CD14-positive monocyte (primary cell): Measurements from ENCODE around the gene POLD2. TPM values are rescaled to one million over a fixed set of nuclear protein-coding genes. Genes with fewer than 3 reads are reported as not detected.
A peak's percentile ranks its signal among the peaks of the same experiment; 100 is the strongest.

Source experiments
- DNase-seq, 3 donors: peaks; one replicate each; pipeline ENCODE4 v3.0.0-alpha.2; 2011 to 2022
- H2AFZ ChIP-seq: 2 replicates; pipeline ENCODE4 v1.6.0; 2012; ENCODE audit warnings: mild to moderate bottlenecking, low read depth, low read length, inconsistent platforms; ENCODE audit not compliant: insufficient read depth, poor library complexity, severe bottlenecking
- H3K27ac ChIP-seq, 2 donors: 1 replicate in 1 of 2; 2 replicates in 1 of 2; pipeline ENCODE4 v1.5.1; 2012 to 2013; ENCODE audit warnings: low read length in 2 of 2, control low read depth in 1 of 2, inconsistent platforms in 1 of 2, low read depth in 1 of 2, mild to moderate bottlenecking in 1 of 2
- H3K27me3 ChIP-seq, 2 donors: one replicate each; pipeline versions ENCODE4 v1.6.0 to v1.6.1; 2011 to 2013; ENCODE audit warnings: low read length in 2 of 2; ENCODE audit not compliant: control insufficient read depth in 2 of 2, insufficient read depth in 2 of 2
- H3K36me3 ChIP-seq, 2 donors: replicated peaks in 1 of 2; 1 replicate in 1 of 2; 2 replicates in 1 of 2; pipeline versions ENCODE4 v1.5.1 to v1.6.1; 2012 to 2013; ENCODE audit warnings: low read length in 2 of 2, control low read depth in 1 of 2, inconsistent platforms in 1 of 2, mild to moderate bottlenecking in 1 of 2; ENCODE audit not compliant: insufficient read depth in 2 of 2, control insufficient read depth in 1 of 2
- H3K4me1 ChIP-seq, 2 donors: 1 replicate in 1 of 2; 2 replicates in 1 of 2; pipeline versions ENCODE4 v1.5.1 to v1.6.1; 2012 to 2013; ENCODE audit warnings: low read length in 2 of 2, control low read depth in 1 of 2, inconsistent platforms in 1 of 2, mild to moderate bottlenecking in 1 of 2, moderate library complexity in 1 of 2; ENCODE audit not compliant: insufficient read depth in 2 of 2, control insufficient read depth in 1 of 2
- H3K4me2 ChIP-seq: replicated peaks from 2 replicates; pipeline ENCODE3; 2012; ENCODE audit warnings: low read length, moderate library complexity, mild to moderate bottlenecking; ENCODE audit not compliant: poor library complexity, severe bottlenecking; ENCODE audit errors: extremely low read depth
- H3K4me3 ChIP-seq, 3 experiments: fragments of 200-600 bp in 1 of 3; sonication (generic) in 1 of 3; replicated peaks in 1 of 3; 1 replicate in 2 of 3; 2 replicates in 1 of 3; pipeline ENCODE4 v1.5.1; 2011 to 2013; ENCODE audit warnings: low read length in 3 of 3, mild to moderate bottlenecking in 3 of 3, control low read depth in 2 of 3, low read depth in 2 of 3, inconsistent platforms in 1 of 3, moderate library complexity in 1 of 3
- H3K79me2 ChIP-seq: 2 replicates; pipeline ENCODE4 v1.6.0; 2012; ENCODE audit warnings: mild to moderate bottlenecking, control low read depth, inconsistent platforms, low read length, moderate library complexity; ENCODE audit not compliant: insufficient read depth
- H3K9ac ChIP-seq: 2 replicates; pipeline ENCODE4 v1.6.0; 2017; ENCODE audit warnings: low read length, mild to moderate bottlenecking; ENCODE audit not compliant: insufficient read depth, poor library complexity, severe bottlenecking
- H3K9me3 ChIP-seq, 2 donors: replicated peaks in 1 of 2; 1 replicate in 1 of 2; 2 replicates in 1 of 2; pipeline versions ENCODE4 v1.5.1 to v1.6.1; 2012 to 2013; ENCODE audit warnings: low read length in 2 of 2, control low read depth in 1 of 2; ENCODE audit not compliant: control insufficient read depth in 1 of 2, insufficient read depth in 1 of 2
- H4K20me1 ChIP-seq: 2 replicates; pipeline ENCODE4 v1.6.0; 2012; ENCODE audit warnings: mild to moderate bottlenecking, low read length, control low read depth, moderate library complexity; ENCODE audit not compliant: insufficient read depth
- H3K27ac Mint-ChIP-seq, 7 donors: one replicate each; pipeline ENCODE4 v1.8.0; 2020; ENCODE audit warnings: mild to moderate bottlenecking in 7 of 7, mixed read lengths in 7 of 7, moderate library complexity in 6 of 7, inconsistent platforms in 2 of 7
- H3K27me3 Mint-ChIP-seq, 3 donors: one replicate each; pipeline ENCODE4 v1.8.0; 2021 to 2022; ENCODE audit warnings: low read depth in 3 of 3, mild to moderate bottlenecking in 3 of 3, mixed read lengths in 3 of 3, moderate library complexity in 3 of 3, inconsistent platforms in 1 of 3
- H3K36me3 Mint-ChIP-seq, 2 donors: one replicate each; pipeline ENCODE4 v1.8.0; 2020; ENCODE audit warnings: mixed read lengths in 2 of 2, inconsistent platforms in 1 of 2, mild to moderate bottlenecking in 1 of 2
- H3K4me1 Mint-ChIP-seq: one replicate; pipeline ENCODE4 v1.8.0; 2020; ENCODE audit warnings: mild to moderate bottlenecking, mixed read lengths
- H3K4me3 Mint-ChIP-seq, 2 donors: one replicate each; pipeline ENCODE4 v1.8.0; 2020; ENCODE audit warnings: mild to moderate bottlenecking in 2 of 2, mixed read lengths in 2 of 2, moderate library complexity in 1 of 2
- H3K9me3 Mint-ChIP-seq, 7 donors: one replicate each; pipeline ENCODE4 v1.8.0; 2020 to 2022; ENCODE audit warnings: mixed read lengths in 7 of 7, mild to moderate bottlenecking in 6 of 7, moderate library complexity in 6 of 7, inconsistent platforms in 2 of 7
- CTCF ChIP-seq: fragments of 200-600 bp; IDR thresholded peaks from one replicate; pipeline ENCODE4 v1.8.0; 2022; ENCODE audit warnings: antibody characterized with exemption, mild to moderate bottlenecking
- WGBS: methylation state at CpG from one replicate; pipeline ENCODE4 v1.1.5; 2013; ENCODE audit warnings: missing lambda C conversion rate; ENCODE audit not compliant: insufficient coverage; 5-methylcytosine and 5-hydroxymethylcytosine counted together
- intact Hi-C, 2 donors: fragments of 100-400 bp; cut with micrococcal nuclease; formaldehyde crosslinking; loops; one replicate each; pipeline versions ENCODE4 v1.15.0 to v1.15.1; 2023
- polyA plus RNA-seq, 3 donors: library from polyadenylated mRNA; depleted of rRNA in 1 of 3; unstranded in 2 of 3; stranded (reverse) in 1 of 3; fragments of 300-500 nt in 2 of 3; fragments of >200 nt in 1 of 3; fragmentation: Illumina TruSeq in 2 of 3; gene quantifications; 1 replicate in 2 of 3; 2 replicates in 1 of 3; pipeline ENCODE4 v1.2.3, GENCODE V29; 2012 to 2021

The POLD2 gene
- polyA plus RNA-seq, 3 donors = 24.1 to 27.1 (median 25.7) TPM

- Histone ChIP-seq H3K36me3 (no peaks in the 10 kb centered on the region), H3K27ac (no peak overlapping the region), H3K9me3 (peaks cover 0 to 3% of the 10 kb centered on the region in 2 donors), H2AFZ (peak overlapping the region; percentile 53), H3K4me3 (peak overlapping the region in 1 of 3 experiments; percentile 58), H3K27me3 (peaks cover 0 to 37% of the 10 kb centered on the region in 2 donors), H3K4me2 (peak overlapping the region; percentile 67), H3K9ac (no peak overlapping the region), H3K4me1 (peaks cover 11 to 14% of the 10 kb centered on the region in 2 donors), H4K20me1 (no peaks in the 10 kb centered on the region), H3K79me2 (no peaks in the 10 kb centered on the region)
- Mint-ChIP-seq H3K27me3 (peaks cover 23 to 42% (median 37%) of the 10 kb centered on the region in 3 donors), H3K9me3 (peaks cover 0 to 9% (median 0%) of the 10 kb centered on the region in 7 donors), H3K36me3 (no peaks in the 10 kb centered on the region), H3K27ac (no peak overlapping the region), H3K4me3 (peak overlapping the region; percentile 67 to 81), H3K4me1 (peaks cover 14% of the 10 kb centered on the region)
- 12% methylated on average over 43 of the region's 53 CpGs for WGBS
- no peak for DNase-seq
- no peak for TF ChIP-seq CTCF
- intact Hi-C loops = no loop called here
Observed at GRCh38 chr7:44145479-44145968, 22.2 kb upstream of the POLD2 start.

GRCh38 chr7:44144968-44145478 is 21.7 kb upstream of the POLD2 start:
- 64% methylated on average over 29 of the region's 31 CpGs for WGBS
- Histone ChIP-seq H2AFZ (peak overlapping the region; percentile 53), H3K4me2 (peak overlapping the region; percentile 67), H3K79me2 (no peaks in the 10 kb centered on the region), H3K27me3 (peaks cover 0 to 37% of the 10 kb centered on the region in 2 donors), H4K20me1 (no peaks in the 10 kb centered on the region), H3K9ac (no peak overlapping the region), H3K9me3 (peaks cover 0 to 3% of the 10 kb centered on the region in 2 donors), H3K27ac (no peak overlapping the region), H3K36me3 (no peaks in the 10 kb centered on the region), H3K4me1 (peaks cover 11 to 14% of the 10 kb centered on the region in 2 donors), H3K4me3 (peak overlapping the region in 1 of 3 experiments; percentile 58)
- H3K27me3 Mint-ChIP-seq = peaks cover 23 to 46% (median 37%) of the 10 kb centered on the region in 3 donors
- peaks cover 0 to 9% (median 0%) of the 10 kb centered on the region in 7 donors for H3K9me3 Mint-ChIP-seq
- H3K36me3 Mint-ChIP-seq = no peaks in the 10 kb centered on the region
- no peak overlapping the region for H3K27ac Mint-ChIP-seq
- intact Hi-C loops = no loop called here
- H3K4me1 Mint-ChIP-seq = peaks cover 14% of the 10 kb centered on the region
- H3K4me3 Mint-ChIP-seq = peak overlapping the region in 1 of 2 donors; percentile 81
- TF ChIP-seq CTCF = no peak
- DNase-seq = no peak
